Tibial nerve (tissue), 4 donors: ENCODE results near the gene PCDH9. TPM values are rescaled to one million over a fixed set of nuclear protein-coding genes. Genes with fewer than 3 reads are reported as not detected.

Experiments
- DNase-seq, 2 donors: peaks; one replicate each; pipeline ENCODE4 v3.0.0-alpha.2; 2019; ENCODE audit warnings: low spot score in 2 of 2
- H3K27ac ChIP-seq, 4 donors: fragments of 200-600 bp; sonication (generic) in 3 of 4; one replicate each; pipeline ENCODE4 v1.5.1; 2017 to 2019; ENCODE audit warnings: mild to moderate bottlenecking in 1 of 4
- H3K27me3 ChIP-seq, 2 donors: fragments of 200-600 bp; sonication (generic) in 1 of 2; one replicate each; pipeline versions ENCODE4 v1.5.1 to v1.6.0; 2017 to 2019
- H3K36me3 ChIP-seq, 3 donors: fragments of 200-600 bp; sonication (generic); one replicate each; pipeline ENCODE4 v1.5.1; 2018 to 2019
- H3K4me1 ChIP-seq, 4 donors: fragments of 200-600 bp; sonication (generic) in 3 of 4; one replicate each; pipeline ENCODE4 v1.5.1; 2017 to 2019
- H3K4me3 ChIP-seq, 4 donors: fragments of 200-600 bp; sonication (generic) in 3 of 4; one replicate each; pipeline ENCODE4 v1.5.1; 2017 to 2019; ENCODE audit warnings: mild to moderate bottlenecking in 1 of 4, moderate library complexity in 1 of 4
- H3K9me3 ChIP-seq, 4 donors: fragments of 200-600 bp; sonication (generic) in 3 of 4; one replicate each; pipeline ENCODE4 v1.5.1; 2017 to 2019
- EP300 ChIP-seq, 2 donors: sonication (generic); formaldehyde crosslinking; IDR thresholded peaks; one replicate each; pipeline ENCODE4 v1.6.1; 2017; ENCODE audit warnings: antibody characterized with exemption in 2 of 2, mild to moderate bottlenecking in 1 of 2
- POLR2A ChIP-seq, 2 donors: fragments of 450-650 bp; IDR thresholded peaks; one replicate each; pipeline ENCODE4 v1.6.1; 2017; ENCODE audit warnings: antibody characterized with exemption in 2 of 2, mild to moderate bottlenecking in 2 of 2, moderate library complexity in 2 of 2
- WGBS, 2 donors: methylation state at CpG; one replicate each; pipeline ENCODE4 v1.1.5; 2018; 5-methylcytosine and 5-hydroxymethylcytosine counted together
- total RNA-seq, 4 donors: library from RNA; depleted of rRNA; stranded (reverse); fragments of >200 nt; gene quantifications; one replicate each; pipeline ENCODE4 v1.1.0, GENCODE V29; 2016
- TF ChIP-seq, protein P1 (sequence below), 5 experiments: fragments of 200-600 bp in 3 of 5; fragments of 450-650 bp in 2 of 5; sonication (generic) in 3 of 5; IDR thresholded peaks; one replicate each; pipeline ENCODE4 v1.5.1; 2016 to 2019; ENCODE audit warnings: antibody characterized with exemption in 5 of 5, mild to moderate bottlenecking in 3 of 5, moderate library complexity in 2 of 5

The PCDH9 gene
- total RNA-seq, 4 donors from 2014 or later = 11.8 to 28.6 (median 14.4) TPM

GRCh38 chr13:67119481-67119894, 110.6 kb downstream of the PCDH9 start:
- no peak for TF ChIP-seq EP300 (IDR thresholded peaks at IDR 0.05)
- TF ChIP-seq POLR2A (IDR thresholded peaks at IDR 0.05) = no peak
- TF ChIP-seq, protein P1, sequence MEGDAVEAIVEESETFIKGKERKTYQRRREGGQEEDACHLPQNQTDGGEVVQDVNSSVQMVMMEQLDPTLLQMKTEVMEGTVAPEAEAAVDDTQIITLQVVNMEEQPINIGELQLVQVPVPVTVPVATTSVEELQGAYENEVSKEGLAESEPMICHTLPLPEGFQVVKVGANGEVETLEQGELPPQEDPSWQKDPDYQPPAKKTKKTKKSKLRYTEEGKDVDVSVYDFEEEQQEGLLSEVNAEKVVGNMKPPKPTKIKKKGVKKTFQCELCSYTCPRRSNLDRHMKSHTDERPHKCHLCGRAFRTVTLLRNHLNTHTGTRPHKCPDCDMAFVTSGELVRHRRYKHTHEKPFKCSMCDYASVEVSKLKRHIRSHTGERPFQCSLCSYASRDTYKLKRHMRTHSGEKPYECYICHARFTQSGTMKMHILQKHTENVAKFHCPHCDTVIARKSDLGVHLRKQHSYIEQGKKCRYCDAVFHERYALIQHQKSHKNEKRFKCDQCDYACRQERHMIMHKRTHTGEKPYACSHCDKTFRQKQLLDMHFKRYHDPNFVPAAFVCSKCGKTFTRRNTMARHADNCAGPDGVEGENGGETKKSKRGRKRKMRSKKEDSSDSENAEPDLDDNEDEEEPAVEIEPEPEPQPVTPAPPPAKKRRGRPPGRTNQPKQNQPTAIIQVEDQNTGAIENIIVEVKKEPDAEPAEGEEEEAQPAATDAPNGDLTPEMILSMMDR (IDR thresholded peaks at IDR 0.05) = no peak
- Histone ChIP-seq H3K9me3 (no peaks in the 10 kb centered on the region), H3K4me3 (no peak overlapping the region), H3K4me1 (peaks cover 0 to 6% (median 0%) of the 10 kb centered on the region in 4 donors), H3K36me3 (no peaks in the 10 kb centered on the region), H3K27ac (no peak overlapping the region), H3K27me3 (no peaks in the 10 kb centered on the region)
- DNase-seq = no peak
- 48 to 50% methylated on average over 1 of the region's 1 CpG for WGBS, 2 donors

DNA sequence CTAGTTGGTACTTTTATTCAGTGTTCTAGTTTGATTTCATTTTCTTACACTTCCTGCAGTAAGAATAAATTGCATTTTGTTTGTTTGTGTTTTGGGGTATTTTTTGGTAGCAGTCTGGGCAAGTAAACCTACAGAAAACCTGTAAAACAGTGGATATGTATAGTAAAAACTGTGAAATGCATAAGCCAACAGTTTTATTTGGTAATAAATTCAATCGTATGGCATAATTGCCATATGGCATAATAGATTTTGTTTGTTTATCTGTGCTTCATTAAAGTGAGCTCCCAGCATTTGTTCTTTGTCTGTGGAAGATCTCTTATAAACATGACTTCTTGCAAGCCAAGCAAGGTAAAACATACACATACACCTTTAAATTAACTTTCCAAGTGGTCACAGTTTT, 111.9 kb downstream of the PCDH9 start:
- no peaks in the 10 kb centered on the region for H3K9me3 ChIP-seq
- H3K4me1 ChIP-seq = peaks cover 0 to 6% (median 0%) of the 10 kb centered on the region in 4 donors
- H3K36me3 ChIP-seq = no peaks in the 10 kb centered on the region
- no peaks in the 10 kb centered on the region for H3K27me3 ChIP-seq
- 51 to 71% methylated on average over 1 of the region's 1 CpG for WGBS, 2 donors
- no peak for TF ChIP-seq EP300 (IDR thresholded peaks at IDR 0.05)
- H3K27ac ChIP-seq = no peak overlapping the region
- no peak overlapping the region for H3K4me3 ChIP-seq
- DNase-seq = no peak

DNA sequence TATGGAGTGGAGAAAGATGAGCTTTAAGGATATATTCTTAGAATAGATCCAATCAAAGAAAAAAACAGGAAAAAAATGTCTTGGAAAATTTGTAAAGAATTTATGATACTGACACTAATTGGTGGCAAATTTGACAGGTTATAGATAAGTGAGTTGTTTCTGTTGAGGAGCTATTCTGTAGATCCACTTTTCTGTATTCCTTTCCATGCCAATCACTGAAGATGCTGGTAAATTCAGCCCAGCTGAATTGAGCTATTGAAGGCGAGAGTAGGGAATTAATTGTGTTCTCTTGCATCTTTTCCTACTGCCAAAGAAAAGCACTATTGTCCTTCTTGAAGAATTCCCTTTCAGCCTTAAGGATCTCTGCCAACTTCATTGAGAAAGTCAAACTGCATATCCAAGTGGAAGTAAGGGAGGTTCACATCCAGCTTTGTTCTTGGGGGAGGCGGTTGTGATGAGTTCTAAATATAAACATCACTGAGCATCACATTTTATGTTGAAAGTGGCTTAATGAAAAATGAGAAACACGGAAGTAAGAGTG, 113.1 kb downstream of the PCDH9 start:
- H3K27ac ChIP-seq = peak overlapping the region in 2 of 4 donors; percentile 29 to 63
- H3K27me3 ChIP-seq = no peaks in the 10 kb centered on the region
- WGBS, 2 donors = 36 to 37% methylated on average over 3 of the region's 3 CpGs
- no peak for TF ChIP-seq EP300 (IDR thresholded peaks at IDR 0.05)
- TF ChIP-seq, protein P1 (IDR thresholded peaks at IDR 0.05) = no peak
- TF ChIP-seq POLR2A (IDR thresholded peaks at IDR 0.05) = no peak
- no peak overlapping the region for H3K4me3 ChIP-seq
- DNase-seq = no peak
- no peaks in the 10 kb centered on the region for H3K9me3 ChIP-seq
- no peaks in the 10 kb centered on the region for H3K36me3 ChIP-seq
- H3K4me1 ChIP-seq = peaks cover 0 to 6% (median 0%) of the 10 kb centered on the region in 4 donors

DNA sequence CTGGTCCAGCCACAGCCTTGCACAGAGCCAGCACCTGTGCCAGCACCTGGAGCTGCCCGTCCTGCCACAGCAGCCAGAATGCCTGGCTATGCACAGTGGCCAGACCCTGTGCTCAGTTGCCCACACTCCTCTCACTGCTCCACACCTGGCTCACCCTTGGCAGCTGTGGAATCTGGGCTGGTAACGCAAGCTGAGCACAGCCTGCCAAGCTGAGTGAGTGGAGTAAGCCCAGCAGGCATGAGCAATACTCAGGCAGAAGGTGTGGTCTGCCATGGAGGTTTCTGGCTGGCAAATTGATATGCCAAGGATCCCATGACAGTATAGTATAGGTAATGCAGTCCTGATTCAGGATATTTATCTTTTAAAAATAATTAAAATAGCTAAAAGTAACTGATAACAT, 122.2 kb downstream of the PCDH9 start:
- Histone ChIP-seq H3K27me3 (no peaks in the 10 kb centered on the region), H3K36me3 (peaks cover 0 to 6% (median 0%) of the 10 kb centered on the region in 3 donors), H3K4me3 (no peak overlapping the region), H3K27ac (no peak overlapping the region), H3K4me1 (no peaks in the 10 kb centered on the region), H3K9me3 (peaks cover 0 to 11% (median 0%) of the 10 kb centered on the region in 4 donors)
- no peak for DNase-seq
- TF ChIP-seq, protein P1 (IDR thresholded peaks at IDR 0.05) = no peak
- TF ChIP-seq EP300 (IDR thresholded peaks at IDR 0.05) = no peak
- no peak for TF ChIP-seq POLR2A (IDR thresholded peaks at IDR 0.05)
- 82 to 100% methylated on average over 2 of the region's 2 CpGs for WGBS, 2 donors

DNA sequence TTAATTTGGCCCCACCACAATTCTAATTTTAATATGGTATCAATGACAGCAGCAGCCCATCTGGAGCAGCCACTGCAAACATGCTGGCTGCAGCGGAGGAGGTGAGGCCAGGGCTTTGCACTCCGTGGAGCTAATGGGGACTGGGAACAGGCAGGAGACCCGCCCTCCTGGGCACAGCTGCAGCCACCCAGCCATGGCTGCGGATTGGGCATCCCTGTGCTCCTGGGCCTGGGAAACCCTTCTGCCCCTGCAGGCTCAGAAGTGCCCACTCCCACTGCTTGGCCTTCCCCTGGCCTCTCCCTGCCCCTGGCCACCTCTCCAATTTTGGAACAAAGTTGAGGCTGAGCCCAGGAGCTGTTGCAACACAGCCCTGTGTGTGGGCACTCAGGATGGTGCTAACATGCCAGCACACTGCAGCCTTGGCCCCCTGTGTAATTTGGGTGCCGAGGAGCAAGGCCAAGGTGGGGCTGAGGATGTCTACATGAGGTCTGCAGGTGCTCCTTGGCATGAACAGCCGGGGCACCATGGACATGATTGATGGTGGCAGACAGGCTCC, 123.6 kb downstream of the PCDH9 start:
- Histone ChIP-seq H3K4me1 (no peaks in the 10 kb centered on the region), H3K4me3 (no peak overlapping the region), H3K27me3 (no peaks in the 10 kb centered on the region), H3K9me3 (peaks cover 0 to 11% (median 0%) of the 10 kb centered on the region in 4 donors), H3K27ac (no peak overlapping the region), H3K36me3 (peaks cover 0 to 6% (median 0%) of the 10 kb centered on the region in 3 donors)
- 88 to 100% methylated on average over 5 to 6 of the region's 6 CpGs for WGBS, 2 donors
- TF ChIP-seq, protein P1 (IDR thresholded peaks at IDR 0.05) = no peak
- no peak for DNase-seq
